Tibial nerve (tissue), 3 donors: ENCODE data around the gene C1QTNF4.

Source experiments
- CTCF ChIP-seq, 5 experiments: fragments of 200-600 bp in 3 of 5; fragments of 450-650 bp in 2 of 5; sonication (generic) in 3 of 5; IDR thresholded peaks; one replicate each; pipeline ENCODE4 v1.5.1; 2016 to 2019; ENCODE audit warnings: antibody characterized with exemption in 5 of 5, mild to moderate bottlenecking in 3 of 5, moderate library complexity in 2 of 5
- POLR2A ChIP-seq, 2 donors: fragments of 450-650 bp; IDR thresholded peaks; one replicate each; pipeline ENCODE4 v1.6.1; 2017; ENCODE audit warnings: antibody characterized with exemption in 2 of 2, mild to moderate bottlenecking in 2 of 2, moderate library complexity in 2 of 2

GRCh38 chr11:47599902-47600301 lies 5.7 kb upstream of the C1QTNF4 start:
- TF ChIP-seq CTCF (IDR thresholded peaks at IDR 0.05): no peak
- TF ChIP-seq POLR2A (IDR thresholded peaks at IDR 0.05): no peak
